K562 treated with DMSO at 1 percent for 4 hours (cell line): ENCODE results near the gene TSSK2. TPM values are rescaled to one million over a fixed set of nuclear protein-coding genes. Genes with fewer than 3 reads are reported as not detected.

Experiments
- total RNA-seq: library from RNA; unstranded; fragments of 300-600 nt; gene quantifications from 2 replicates; pipeline ENCODE4 v1.2.3, GENCODE V29; 2022; ENCODE audit not compliant: insufficient read depth

TSSK2 gene
- total RNA-seq, result not detected in 2 replicates

GRCh38 chr22:19130959-19131684 is at the start of gene TSSK2:
Gene TSSK2, plus strand, starts transcription at chr22:19131308. Its CDS starts 92 bp downstream, at chr22:19131400.

GRCh38 chr22:19122143-19122751 is 8.9 kb upstream of the TSSK2 start, which contains the start of gene DGCR2:
Gene DGCR2, minus strand, starts transcription at chr22:19122412. Its CDS starts 206 bp downstream, at chr22:19122206.

GRCh38 chr22:19149991-19150390 is 18.9 kb downstream of the TSSK2 start, which contains the start of gene GSC2:
Gene GSC2, minus strand, starts transcription at chr22:19150292. Its CDS starts 9 bp downstream, at chr22:19150283.

GRCh38 chr22:19178657-19179496 is 47.8 kb downstream of the TSSK2 start, which contains the start of gene SLC25A1:
Gene SLC25A1, minus strand, starts transcription at chr22:19178736. Its CDS starts 63 bp downstream, at chr22:19178673.

Other genes starting within 250 kb of the TSSK2 start
- gene DGCR6, start 225.0 kb upstream of the TSSK2 start, total RNA-seq, result 0.31 and 0.62 TPM in 2 replicates
- gene PRODH, start 195.0 kb upstream of the TSSK2 start, total RNA-seq, result not detected in 2 replicates
- 116 and 128 TPM in 2 replicates for gene DGCR2, start 8.9 kb upstream of the TSSK2 start, total RNA-seq
- 48.2 and 51.3 TPM in 2 replicates for gene ESS2, start 13.3 kb downstream of the TSSK2 start, total RNA-seq
- not detected in 2 replicates for gene GSC2, start 19.0 kb downstream of the TSSK2 start, total RNA-seq
- gene SLC25A1, start 47.4 kb downstream of the TSSK2 start, total RNA-seq, result 297 and 310 TPM in 2 replicates
- 21.7 and 22.6 TPM in 2 replicates for gene CLTCL1, start 160.4 kb downstream of the TSSK2 start, total RNA-seq